ENCODE measurements around the gene CUEDC1.
A peak's percentile ranks its signal among the peaks of the same experiment; 100 is the strongest.

CUEDC1 gene

DNA sequence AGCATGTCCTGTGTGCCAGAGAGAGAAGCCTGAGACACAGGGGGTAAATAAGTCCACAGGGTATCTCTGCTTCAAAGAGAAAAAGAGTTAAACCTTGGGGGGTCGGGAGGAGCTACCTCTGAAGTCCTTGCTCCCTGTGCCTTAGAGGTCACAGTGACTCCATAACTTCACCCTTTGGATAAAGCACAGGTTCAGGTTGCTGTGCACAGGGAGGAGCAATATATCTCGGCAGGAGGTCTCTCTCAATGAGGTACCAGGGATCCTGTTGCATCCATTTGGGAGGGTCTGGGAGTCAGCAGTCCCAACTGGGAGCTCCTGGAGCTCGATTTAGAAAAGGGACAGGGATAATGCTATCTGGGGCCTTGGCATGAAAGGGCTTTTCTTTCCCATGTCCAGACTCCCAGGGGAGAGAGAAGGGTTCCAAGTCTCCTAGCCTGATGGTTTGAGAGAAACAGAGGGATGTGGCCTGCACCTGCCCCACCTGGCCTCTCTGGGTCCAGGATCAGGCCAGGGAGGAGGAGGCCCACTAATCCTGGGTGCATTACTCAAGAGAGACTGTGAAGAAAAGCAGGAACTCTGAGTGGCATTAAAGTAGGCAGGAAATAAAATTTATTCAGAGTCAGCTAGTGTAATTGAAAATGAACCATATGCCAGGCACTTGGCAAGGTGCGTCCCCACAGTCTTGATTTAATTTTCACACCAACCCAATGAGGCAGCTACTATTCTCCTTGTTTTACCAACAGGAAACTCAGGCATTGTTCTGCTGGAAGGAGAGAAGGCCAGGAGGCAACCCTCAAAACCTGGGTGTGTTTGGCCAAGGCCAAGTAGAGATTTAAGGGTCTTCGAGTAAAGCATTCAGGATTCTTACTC is 40.7 kb downstream of the CUEDC1 start:
- DNase-seq: no peak

DNA sequence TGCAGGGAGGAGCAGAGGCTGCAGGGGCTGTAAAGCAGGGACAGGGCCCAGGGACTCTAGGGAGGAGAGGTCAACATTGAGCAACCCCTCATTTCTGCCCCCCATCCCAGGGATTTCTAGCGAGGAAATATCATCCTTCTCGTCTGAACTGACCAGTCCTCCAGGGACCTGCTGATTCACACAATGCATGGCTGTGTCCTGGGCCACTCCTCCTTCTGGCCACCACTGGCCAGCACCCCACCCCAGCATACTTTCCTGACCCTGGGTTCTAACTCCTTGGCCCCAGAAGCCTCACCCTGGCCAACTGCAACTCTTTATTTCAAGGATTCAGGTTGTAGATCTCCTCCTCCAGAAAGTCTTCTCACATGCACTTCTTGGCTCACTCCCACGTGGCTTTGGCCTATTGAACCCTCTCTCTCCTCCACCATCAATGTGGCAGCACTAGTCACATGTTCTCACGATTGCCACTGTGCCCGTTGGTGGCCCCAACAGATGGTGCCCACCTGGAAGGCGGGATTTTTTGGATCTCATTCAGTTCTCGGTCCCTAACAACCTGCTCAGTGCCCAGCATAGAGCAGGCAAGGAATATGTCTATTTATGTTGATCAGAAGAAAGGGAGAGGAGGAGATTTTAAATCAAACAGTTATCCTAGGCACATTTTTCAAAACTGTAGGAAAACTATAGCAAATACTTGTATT is 41.5 kb downstream of the CUEDC1 start:
- DNase-seq: no peak

DNA sequence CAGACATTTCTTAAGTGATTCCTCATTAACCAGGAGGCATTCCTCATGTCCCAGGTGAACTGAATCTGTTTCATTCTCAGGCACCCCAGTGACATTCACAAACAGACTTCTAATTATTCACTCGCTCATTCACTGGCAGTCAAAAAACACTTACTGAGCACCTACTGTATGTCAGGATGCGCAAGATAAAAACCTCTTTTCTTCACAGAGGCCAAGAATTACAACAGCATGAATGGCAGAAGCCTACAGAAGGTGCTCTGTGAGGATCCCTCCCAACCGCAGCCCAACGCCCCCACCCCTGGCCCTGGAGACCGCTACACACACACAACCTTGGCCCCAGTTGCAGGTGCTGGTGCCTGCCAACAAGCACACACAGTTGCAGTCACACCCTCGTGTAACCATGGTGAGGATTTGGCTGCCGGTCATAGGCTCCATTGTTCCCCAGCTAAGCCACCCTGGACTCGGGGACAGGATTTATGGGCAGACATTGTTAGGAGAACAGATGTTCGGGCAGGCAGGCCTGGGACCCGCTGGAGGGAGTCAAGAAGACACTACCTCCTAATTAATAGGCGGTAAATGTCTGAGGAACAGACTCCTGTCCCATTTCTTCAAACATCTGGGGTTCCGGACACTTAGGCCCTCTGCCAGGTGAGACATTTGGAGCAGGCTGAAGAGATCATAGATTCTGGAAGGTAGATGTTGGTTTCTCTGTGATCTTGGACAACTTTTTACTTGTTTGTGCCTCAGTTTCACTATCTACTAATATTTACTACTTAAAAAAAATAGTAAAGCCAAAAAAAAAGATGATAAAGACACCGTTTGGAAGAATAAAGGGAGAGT is 43.2 kb downstream of the CUEDC1 start:
- no peak for DNase-seq

DNA sequence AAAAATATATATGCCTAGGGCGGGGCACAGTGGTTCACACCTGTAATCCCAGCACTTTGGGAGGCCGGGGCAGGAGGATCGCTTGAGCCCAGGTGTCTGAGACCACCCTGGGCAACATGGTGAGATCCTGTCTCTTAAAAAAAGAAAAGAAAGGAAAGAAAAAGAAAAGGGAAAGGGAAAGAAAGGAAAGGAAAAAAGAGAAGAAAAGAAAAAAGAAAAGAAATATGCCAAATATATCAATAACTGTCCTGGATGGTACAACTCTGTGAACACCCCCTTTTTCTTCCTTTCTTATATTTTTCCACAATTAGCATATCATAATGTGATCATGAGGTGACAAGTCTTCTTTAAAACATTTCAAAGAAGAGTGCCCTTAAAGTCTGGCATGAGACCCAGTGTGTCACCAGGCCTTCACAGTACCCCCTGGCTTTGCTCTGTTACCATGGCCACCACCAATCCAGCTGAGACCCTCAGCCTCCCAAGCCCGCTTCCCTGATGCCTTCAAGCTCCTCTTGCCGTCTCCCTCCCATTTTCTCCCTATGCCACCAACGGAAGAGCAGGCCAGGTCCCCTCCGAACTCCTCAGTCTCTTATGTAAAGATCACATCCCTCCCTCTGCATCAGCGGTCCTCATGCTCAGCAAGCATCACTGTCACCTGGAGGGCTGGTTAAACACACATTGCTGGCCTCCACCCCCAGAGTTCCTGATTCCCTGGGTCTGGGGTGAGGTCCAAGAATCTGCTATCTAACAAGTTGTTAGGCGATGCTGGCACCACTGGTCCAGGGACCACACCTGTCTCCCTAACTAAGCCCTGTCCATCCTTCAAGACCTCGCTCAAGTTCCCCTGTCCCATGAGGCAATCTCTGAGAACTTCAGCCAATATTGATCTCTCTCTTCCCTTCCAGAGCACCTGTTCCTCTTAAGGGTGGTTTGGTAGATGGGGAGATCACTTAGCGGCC is 44.5 kb downstream of the CUEDC1 start:
- no peak for DNase-seq

DNA sequence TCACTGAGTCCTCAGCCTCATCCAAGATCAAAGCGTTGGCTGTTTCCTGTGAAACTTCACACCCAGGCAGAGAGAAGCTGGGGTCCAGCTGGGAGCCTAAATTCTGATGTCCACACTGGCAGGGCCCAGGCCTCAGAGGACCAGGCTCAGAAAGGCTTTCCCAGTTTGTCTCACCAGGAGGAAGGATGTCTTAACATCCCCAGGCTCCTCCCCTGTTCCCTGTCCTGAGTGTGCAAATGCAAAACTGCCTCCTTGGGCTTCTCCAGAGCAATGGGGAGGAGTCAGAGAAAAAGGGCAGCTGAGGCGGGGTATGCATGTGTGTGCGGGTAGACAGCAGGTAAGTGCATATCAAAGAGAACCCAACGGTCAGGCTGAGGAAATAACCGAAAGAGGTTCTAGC is 45.7 kb downstream of the CUEDC1 start:
- no peak for DNase-seq

DNA sequence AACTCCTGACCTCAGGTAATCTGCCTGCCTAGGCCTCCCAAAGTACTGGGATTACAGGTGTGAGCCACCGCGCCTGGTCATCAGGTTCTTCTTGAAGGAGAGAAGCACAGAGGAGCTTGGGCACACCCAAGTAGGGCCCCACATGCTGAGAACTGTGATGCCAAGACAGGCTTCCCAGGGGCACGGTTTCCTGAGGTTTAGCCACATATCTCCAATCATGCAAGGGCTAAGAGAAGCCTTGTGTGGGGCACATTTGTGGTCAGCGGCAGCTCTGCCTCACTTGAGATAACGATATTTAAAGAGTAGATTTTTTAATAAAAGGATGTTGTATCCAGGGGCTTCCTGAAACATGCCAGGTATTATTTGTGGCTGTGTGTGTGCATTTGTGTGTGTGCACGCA is 46.9 kb downstream of the CUEDC1 start:
- DNase-seq: no peak

DNA sequence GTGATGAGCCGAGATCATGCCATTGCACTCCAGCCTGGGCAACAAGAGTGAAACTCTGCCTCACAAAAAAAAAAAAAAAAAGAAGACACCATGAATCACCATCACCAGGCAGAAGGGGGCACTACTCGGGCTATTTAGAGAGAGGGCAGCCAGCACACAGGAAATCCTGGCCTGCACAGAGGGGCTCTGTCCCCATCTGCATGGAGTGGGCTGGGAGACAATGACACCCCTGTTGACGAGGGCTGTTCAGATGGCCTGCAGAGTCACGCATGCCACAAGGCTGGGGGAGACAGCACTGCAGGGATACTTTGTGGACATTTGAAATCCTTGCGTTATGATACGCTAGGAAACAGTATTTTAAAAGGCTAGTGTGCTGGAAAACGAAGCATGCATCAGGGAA is 48.3 kb downstream of the CUEDC1 start:
- DNase-seq: peak; percentile 23 to 39 (median 31)

DNA sequence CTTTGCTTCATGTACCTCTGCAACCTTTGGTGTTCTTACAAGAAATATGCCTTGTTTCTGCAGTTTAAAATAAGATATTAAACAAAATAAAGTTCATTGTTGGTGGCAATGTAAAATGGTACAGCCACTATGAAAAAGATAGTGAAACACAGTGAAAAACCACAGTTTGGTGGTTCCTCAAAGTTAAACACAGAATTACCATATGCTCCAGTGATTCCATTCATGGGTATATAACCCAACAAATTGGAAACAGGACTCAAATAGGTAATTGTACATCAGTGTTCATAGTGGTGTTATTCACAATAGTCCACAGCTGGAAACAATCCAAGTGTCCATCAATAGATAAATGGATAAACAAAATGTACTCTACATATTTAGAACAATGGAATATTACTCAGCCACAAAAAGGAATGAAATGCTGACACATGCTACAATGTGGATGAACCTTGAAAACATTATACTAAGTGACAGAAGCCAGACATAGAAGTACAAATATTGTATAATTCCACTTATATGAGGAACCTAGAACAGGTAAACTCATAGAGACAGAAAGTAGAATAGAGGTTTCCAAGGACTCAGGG is 49.2 kb downstream of the CUEDC1 start:
- no peak for DNase-seq

DNA sequence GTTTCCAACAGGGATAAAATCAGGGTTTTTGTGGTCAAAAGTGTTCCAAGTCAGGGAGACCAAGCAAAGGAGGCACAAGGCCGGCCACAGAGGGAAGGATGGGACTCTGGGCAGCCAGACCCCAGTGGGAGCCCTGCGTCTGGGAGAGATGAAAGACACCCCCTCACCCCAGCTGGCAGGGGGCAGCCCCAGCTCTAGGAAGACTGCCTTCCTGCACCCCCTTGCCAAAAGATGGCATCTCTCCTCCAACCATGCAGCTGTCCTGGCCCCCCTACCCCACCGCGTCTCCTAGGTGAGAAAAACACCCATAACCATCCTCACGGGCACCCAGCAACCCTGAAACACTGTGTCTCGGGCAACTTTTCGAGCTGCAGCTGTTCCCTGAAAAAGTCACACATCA is 51.3 kb downstream of the CUEDC1 start:
- DNase-seq: no peak

DNA sequence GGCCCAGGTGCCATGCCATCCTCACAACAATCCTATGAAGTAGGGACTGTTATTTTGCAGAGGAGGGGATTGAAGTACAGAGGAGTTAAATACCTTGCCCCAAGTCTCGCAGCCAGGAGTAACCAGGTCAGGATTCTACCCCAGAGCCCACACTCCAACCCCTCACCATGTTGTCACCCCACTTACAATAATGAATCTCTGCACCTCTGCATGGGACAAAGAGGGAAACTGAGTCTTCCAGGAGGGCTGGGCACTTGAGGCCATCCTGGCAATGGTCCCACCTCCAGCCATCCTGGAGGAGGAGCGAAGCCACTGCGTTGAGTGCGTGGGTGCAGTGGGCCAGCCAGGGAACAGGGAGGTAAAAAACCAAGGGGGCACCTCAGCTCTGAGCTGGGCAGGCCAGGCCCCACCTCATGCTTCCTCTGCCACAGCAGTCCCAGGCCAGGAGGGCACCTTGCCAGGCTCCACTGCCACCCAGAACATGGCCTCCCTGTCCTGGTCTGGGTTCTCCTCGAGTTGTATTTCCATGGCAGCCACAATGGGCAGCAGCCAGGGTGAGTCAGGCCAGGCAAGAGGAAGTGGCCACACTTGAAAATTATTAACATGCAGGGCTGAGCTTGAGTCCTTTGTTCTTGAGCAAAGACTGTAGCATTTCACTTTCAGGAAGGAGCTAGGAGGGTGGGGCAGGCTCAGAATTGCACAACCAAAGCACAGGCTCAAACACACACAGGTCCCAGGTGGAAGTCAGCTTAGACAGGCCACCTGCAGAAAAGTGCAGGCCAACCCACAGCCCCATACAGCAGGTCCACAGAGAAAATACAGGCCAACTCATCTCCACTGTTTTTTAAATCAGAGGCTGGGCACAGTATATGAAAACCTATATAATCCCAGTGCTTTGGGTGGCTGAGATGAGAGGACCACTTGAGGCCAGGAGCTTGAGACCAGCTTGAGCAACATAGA is 52.1 kb downstream of the CUEDC1 start:
- DNase-seq: peak; percentile 84 to 92 (median 90)

DNA sequence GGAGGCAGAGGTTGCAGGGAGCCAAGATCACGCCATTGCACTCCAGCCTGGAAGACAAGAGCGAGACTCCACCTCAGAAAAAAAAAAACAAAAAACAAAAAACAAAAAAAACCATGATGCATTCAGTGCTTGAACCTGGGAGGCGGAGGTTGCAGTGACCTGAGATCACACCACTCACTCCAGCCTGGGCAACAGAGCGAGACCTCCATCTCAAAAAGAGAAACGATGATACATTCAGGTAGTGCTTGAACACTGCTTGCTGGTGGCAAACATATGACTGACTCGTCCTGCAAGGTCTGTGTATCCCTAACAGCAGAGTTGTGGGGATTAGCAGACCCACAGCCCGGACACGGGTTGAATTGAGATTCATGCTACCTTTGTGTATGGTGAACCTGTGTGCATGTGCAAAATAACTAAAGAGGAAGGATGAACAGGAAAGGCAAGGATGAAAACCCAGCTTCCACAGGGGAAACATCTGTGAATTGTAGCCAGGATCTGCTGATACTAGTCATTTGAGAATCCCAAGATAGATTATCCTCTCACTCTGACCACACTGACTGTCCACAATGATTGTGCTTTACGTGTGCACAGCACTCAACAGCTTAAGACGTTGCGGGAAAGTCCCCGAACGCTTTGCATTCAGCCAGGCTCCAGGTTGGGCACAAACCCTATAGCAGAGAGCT is 53.0 kb downstream of the CUEDC1 start:
- DNase-seq: peak; percentile 19 to 54 (median 28)

DNA sequence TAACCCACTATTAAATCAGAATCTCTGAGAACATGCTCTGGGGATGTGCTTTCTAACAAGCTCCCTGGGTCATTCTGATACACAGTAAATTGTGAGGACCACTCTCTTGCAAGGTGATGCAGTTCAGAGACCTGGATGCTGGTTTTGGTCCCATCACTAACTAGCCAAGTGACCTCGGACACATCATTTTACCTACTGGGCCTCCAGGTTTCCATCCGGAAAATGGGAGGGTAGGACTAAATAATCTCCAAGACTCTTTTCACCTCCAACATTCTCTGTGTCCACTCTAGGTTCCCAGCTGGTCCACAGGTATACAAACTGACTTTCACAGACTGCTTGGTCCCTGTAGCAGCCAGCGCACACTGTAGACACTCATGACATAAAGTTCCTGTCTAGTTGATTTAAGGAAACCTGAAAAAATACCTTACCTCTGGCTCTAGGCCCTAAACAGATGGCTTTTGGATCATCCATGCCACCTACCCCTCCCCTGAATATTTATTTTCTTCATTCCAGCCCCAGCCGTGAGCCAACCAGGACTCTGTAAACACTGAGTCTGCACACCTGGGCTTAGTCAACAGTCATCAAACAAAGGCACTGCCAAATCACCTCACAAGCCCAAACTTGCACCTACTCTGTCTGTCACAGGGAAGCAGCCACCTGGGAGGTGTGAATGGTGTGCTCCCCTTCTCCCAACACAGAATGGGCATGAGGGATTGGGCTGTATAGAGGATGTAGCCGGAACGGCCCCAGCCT is 54.0 kb downstream of the CUEDC1 start:
- DNase-seq: no peak

DNA sequence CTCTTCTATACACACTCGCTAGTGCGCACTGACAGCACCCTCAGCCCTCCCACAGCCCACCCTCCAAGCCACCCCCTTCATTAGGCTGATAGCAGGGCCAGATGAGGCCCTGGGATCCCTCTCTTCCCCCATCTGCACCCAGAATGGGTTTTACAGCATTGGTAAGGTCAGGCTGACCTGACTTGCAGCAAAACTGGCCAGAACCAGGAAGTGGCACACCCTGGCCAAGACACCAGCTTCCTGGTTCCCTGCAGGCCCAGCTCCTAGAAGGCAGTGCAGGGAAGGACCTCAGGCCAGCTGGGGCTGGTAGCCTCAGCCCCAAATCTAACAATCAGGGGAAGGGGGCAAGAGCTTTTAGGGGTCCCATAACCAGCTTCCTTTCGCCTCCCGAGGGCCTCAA is 55.4 kb downstream of the CUEDC1 start:
- peak; percentile 68 to 74 (median 69) for DNase-seq

DNA sequence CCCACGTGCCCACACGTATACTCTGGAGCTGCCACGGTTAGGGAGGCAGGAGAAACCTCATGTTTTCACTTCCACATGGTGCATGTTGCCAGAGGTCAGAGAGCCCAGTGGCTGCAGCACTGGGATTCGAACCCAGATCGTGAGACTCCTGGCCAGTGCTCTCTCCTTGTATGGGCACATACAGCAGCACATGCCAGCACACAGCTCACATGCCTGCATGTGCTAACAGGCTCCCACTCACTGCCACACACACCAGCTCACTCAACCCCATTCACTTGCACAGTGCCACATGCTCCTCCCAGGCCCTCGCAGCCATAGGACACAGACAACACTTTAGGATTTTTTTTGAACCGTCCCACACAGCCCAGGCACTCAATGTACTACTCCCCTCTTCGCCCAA is 55.8 kb downstream of the CUEDC1 start:
- DNase-seq: peak in 2 of 3 donors; percentile 12 to 26

DNA sequence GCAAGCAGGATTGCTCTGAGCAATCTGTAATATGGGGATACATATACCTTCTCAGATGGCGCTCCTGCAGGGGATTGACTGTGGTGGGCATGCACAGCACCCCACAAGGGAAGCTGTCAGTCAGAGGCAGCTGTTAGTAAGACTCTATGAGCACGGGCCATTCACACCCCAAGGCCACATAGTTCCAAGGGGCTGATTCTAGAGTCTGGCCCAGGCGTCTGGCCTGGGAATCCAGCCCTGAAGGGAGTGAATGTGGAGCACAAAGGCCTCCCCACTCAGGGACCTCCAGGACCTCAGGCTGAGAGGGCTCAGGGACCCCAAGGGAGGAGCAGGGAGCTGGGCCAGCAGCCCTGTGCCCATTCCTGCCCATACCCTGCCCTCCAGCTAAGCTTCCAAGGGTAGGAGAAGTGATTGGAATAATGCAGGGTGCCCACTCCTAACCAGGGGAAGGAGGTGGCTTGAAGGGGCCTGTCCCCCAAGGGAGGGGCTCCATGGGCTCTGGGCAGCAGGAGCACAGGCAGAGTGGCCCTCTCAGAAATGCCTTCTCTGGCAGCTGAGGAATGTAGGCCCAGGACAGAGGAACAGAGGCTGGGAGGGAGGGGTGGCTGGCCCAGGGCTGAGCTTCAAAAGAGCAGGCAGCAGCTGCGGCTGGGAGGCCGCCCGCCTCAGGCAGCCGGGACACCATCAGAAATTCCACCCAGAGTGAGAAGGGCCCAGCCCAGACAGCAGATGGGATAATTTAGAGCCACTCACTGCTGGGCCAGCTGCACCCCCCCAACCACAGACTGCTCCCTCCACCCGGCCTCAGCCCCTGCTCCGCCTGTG is 56.5 kb downstream of the CUEDC1 start:
- no peak for DNase-seq

DNA sequence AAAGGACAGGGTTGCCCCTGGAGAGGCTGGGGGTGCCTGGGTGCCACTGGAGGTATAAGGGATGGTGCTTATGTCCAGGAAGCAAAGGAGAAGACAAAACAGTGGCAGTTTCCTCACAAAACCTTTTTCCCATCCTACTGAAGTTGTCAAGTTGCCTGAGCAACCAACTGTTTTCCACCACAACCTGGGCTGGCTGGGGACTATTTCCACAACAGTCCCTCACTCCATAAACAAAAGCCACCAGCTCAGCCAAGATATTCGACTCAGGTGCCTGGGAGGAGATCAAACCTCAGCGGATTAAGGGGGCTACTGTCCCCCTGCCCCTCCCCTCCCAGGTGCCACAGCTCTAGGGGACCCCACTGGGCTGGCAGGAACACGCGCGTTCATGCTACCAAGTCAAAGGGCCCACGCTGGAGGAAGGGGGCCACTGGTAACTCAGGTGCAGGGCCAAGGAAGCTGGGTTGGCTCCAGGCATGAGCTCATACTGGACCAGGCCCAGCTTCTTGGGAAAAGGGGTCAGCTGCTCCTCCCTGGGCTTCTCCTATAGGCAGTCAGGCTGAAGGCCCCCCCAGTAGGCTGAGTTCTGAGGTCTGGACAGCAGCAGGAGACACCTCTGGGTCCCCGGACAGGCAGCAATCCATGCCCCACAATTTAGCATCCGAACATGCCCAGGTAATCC is 59.7 kb downstream of the CUEDC1 start:
- no peak for DNase-seq

DNA sequence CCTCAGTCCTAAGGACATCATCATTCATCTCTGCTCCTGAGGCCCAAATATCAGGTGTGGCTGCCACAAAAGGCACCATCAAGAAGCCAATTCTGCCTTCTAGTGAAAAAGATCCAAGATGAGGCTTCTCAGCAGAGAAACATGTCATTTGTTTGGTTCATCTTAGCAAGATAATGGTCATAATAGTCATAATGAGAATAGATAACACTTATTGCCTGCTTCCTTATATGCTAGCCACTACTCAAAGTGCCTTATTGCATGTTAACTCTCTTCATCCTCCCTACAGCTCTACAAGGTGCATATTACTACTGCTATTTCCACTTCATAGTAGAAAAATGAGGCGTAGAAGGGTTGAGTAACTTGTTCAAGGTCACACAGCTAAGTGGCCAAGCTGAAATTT is 60.4 kb downstream of the CUEDC1 start:
- DNase-seq: no peak
